ENCODE data around the gene ARFIP1.
"Not testable (repeated sequence)": the region's sequence is repeated elsewhere in the genome, so short reads cannot be mapped to it uniquely, and the experiment has no call there.

The ARFIP1 gene

DNA sequence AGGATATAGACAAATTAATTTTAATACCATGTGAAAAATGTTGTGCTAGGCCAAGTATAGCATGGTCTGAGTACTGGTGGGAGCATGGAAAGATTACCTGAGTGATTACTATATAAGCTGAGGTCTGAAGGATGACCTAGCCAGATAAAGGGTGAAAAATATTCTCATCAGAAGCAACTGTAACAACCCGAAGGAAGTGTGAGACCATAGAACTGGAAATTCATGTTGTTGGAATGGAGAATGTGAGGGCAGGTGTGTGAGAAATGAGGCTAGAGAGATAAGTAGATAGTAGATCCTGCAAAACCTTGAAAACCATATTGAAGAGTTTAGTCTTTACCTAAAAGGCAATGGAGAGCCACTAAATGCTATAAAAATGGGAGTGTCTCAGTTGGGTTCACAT is 71.5 kb downstream of the ARFIP1 start:
- H3K36me3 Mint-ChIP-seq: peaks cover 16% of the 10 kb centered on the region
- H3K27ac Mint-ChIP-seq: no peak overlapping the region
- H3K4me1 Mint-ChIP-seq: peaks cover 25% of the 10 kb centered on the region
- no peak overlapping the region for H3K4me3 Mint-ChIP-seq
- H3K27me3 Mint-ChIP-seq: no peaks in the 10 kb centered on the region
- H3K9me3 Mint-ChIP-seq: peaks cover 15% of the 10 kb centered on the region

DNA sequence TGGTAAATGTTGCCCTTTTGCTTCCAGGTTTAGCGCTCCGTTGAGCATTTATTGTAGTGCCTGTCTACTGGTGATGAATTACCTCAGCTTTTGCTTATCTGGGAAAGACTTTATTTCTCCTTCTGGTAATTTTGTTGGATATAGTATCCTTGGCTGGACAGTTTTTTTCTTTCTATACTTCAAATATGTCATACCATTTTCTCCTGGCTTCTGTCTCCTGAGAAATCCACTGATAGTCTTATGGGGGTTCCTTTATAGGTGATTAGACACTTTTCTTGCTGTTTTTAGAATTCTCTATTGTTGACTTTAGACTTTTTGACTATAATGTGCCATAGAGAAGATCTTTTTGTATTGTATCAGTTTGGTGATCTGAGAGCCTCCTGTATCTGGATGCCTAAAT is 73.5 kb downstream of the ARFIP1 start:
- Mint-ChIP-seq H3K27me3 (no peaks in the 10 kb centered on the region), H3K4me1 (peaks cover 25% of the 10 kb centered on the region), H3K4me3 (no peak overlapping the region), H3K9me3 (peaks cover 15% of the 10 kb centered on the region), H3K36me3 (peaks cover 21% of the 10 kb centered on the region), H3K27ac (no peak overlapping the region)

DNA sequence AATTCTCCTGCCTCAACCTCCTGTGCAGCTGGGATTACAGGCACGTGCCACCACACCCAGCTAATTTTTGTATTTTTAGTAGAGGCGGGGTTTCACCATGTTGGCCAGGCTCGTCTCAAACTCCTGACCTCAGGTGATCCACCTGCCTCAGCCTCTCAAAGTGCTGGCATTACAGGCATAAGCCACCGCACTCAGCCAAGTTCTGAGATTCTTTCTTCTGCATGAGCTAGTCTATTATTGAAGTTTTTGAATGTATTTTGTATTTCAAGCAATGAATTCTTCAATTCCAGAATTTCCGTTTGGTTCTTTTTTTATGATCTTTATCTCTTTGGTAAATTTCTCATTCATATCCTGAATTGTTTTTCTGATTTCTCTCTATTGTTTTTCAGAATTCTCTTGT is 74.3 kb downstream of the ARFIP1 start:
- peaks cover 20% of the 10 kb centered on the region for H3K4me1 Mint-ChIP-seq
- H3K36me3 Mint-ChIP-seq: peaks cover 21% of the 10 kb centered on the region
- peaks cover 15% of the 10 kb centered on the region for H3K9me3 Mint-ChIP-seq
- H3K4me3 Mint-ChIP-seq, H3K27me3 Mint-ChIP-seq, H3K27ac Mint-ChIP-seq: not testable (repeated sequence)

DNA sequence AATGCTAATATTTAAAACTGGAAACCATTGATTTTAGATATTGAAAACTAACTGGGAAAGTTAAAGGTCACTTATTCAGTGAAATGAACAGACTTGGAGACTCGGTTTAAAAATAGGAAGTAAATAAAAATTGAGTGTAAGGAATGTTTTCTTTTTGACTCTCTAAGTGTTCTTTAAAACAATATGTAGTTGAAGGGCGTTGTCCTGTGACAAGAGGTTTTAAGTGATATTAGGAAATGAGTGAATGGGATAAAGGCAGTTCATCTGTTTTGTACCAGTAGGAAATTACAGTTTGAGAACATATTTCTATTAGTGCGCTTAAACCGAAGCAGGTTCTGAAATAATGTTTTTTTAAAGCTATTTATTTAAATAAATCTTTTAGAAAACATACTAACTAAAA is 77.2 kb downstream of the ARFIP1 start:
- Mint-ChIP-seq H3K27ac (no peak overlapping the region), H3K27me3 (no peaks in the 10 kb centered on the region), H3K36me3 (peaks cover 21% of the 10 kb centered on the region), H3K4me1 (no peaks in the 10 kb centered on the region), H3K4me3 (no peak overlapping the region), H3K9me3 (peaks cover 15% of the 10 kb centered on the region)

DNA sequence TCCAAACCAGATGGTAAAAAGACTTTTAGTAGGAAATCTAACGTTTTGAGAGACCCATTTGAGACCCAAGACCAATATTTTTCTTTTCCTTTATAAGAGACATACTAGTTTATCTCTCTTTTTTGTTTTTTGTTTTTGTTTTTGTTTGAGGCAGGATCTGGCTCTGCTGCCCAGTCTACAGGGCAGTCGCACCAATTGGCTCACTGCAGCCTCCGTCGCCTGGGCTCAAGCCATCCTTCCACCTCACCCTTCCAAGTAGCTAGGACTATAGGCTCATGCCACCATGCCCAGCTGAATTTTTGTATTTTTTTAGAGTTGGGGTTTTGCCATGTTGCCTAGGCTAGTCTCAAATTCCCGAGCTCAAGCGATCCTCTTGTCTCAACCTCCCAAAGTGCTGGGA is 79.2 kb downstream of the ARFIP1 start:
- Mint-ChIP-seq H3K27ac (no peak overlapping the region), H3K9me3 (peaks cover 6% of the 10 kb centered on the region), H3K4me1 (no peaks in the 10 kb centered on the region), H3K36me3 (peaks cover 13% of the 10 kb centered on the region), H3K27me3 (no peaks in the 10 kb centered on the region), H3K4me3 (no peak overlapping the region)

DNA sequence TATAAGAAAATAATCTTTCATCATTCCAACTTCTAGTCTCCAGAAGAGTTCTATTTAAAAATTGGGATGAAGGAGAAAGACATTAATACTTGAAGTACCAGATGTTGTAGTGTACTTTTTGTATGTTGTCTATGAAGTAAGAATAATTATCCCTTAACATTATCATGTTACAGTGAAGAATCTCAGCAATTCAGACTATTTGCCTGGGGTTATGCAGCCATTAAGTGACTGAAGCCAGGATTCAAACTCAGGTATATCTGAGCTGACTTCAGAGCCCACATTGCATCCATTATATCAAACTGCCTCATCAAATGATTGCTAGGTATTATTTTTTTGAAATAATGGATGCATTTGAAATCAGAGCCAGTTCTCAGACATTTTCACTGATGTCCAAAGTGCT is 80.3 kb downstream of the ARFIP1 start:
- H3K27me3 Mint-ChIP-seq: no peaks in the 10 kb centered on the region
- H3K27ac Mint-ChIP-seq: no peak overlapping the region
- H3K36me3 Mint-ChIP-seq: peaks cover 12% of the 10 kb centered on the region
- H3K9me3 Mint-ChIP-seq: no peaks in the 10 kb centered on the region
- H3K4me1 Mint-ChIP-seq: no peaks in the 10 kb centered on the region
- H3K4me3 Mint-ChIP-seq: no peak overlapping the region

DNA sequence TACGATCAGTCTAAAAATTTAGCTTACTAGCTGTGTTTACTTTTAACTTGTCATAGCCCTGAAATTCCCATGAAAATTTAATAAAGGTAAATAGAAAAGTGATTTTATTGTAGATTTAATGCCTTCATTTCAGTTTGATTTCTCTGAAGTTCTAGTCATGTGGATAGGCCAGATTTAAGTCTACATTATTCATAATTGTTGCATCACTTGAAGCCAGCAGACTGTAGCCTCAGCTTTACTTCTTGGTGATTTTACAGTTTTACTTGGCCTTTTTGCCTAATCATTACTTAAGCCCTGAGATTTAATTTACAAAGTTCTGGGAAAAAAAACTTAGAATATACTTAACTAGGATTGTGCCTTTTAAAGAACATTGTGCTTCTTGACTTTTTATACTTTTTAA is 82.9 kb downstream of the ARFIP1 start:
- no peak overlapping the region for H3K27ac Mint-ChIP-seq
- H3K27me3 Mint-ChIP-seq: no peaks in the 10 kb centered on the region
- peaks cover 9% of the 10 kb centered on the region for H3K36me3 Mint-ChIP-seq
- H3K4me1 Mint-ChIP-seq: no peaks in the 10 kb centered on the region
- no peaks in the 10 kb centered on the region for H3K9me3 Mint-ChIP-seq
- no peak overlapping the region for H3K4me3 Mint-ChIP-seq

DNA sequence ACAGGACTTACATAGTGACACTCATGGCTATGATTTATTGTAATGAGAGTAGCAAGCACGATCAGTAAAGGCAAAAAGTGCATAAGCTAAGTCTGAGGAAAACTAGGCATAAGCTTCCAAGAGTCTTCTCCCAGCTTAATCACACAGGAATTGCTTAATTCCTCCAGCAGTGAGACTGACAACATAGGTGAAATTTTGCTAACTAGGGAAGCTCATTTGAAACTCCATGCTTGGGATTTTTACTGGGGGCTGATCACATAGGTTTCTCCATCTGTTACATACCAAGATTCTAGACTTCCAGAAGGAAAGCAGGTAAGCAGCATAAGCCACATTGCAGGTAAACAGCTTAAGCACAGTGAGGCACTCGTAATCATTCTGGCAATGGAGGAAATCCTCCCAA is 84.6 kb downstream of the ARFIP1 start:
- H3K9me3 Mint-ChIP-seq: no peaks in the 10 kb centered on the region
- H3K27ac Mint-ChIP-seq: no peak overlapping the region
- no peaks in the 10 kb centered on the region for H3K27me3 Mint-ChIP-seq
- H3K4me1 Mint-ChIP-seq: no peaks in the 10 kb centered on the region
- peaks cover 10% of the 10 kb centered on the region for H3K36me3 Mint-ChIP-seq
- no peak overlapping the region for H3K4me3 Mint-ChIP-seq

DNA sequence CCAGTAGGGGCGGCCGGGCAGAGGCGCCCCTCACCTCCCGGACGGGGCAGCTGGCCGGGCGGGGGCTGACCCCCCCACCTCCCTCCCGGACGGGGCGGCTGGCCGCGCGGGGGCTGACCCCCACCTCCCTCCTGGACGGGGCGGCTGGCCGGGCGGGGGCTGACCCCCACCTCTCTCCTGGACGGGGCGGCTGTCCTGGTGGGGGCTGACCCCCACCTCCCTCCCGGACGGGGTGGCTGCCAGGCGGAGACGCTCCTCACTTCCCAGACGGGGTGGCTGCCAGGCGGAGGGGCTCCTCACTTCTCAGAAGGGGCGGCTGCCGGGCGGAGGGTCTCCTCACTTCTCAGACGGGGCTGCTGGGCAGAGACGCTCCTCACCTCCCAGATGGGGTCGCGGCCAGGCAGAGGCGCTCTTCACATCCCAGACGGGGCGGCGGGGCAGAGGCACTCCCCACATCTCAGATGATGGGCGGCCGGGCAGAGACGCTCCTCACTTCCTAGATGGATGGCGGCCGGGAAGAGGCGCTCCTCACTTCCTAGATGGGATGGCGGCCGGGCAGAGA is 86.8 kb downstream of the ARFIP1 start:
- H3K27me3 Mint-ChIP-seq, H3K4me3 Mint-ChIP-seq, H3K9me3 Mint-ChIP-seq, H3K36me3 Mint-ChIP-seq, H3K27ac Mint-ChIP-seq, H3K4me1 Mint-ChIP-seq: not testable (repeated sequence)

DNA sequence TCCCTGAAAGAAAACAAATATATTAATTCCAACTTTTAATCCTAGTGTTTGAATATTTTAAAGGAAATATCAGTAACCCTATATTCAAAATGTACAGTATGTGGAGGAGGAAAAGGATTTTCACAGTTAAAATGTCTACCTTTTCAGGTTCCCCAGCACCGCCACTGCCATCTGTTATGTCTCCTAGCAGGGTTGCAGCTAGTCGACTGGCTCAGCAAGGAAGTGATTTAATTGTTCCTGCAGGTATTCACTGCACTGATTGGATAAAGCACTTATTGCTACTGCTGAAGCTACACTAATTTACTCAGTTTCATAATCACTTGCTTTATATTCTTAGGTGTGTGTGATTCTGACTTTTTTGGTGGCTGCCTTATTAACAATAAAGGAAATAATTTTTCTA is 90.9 kb downstream of the ARFIP1 start:
- Mint-ChIP-seq H3K36me3 (peaks cover 17% of the 10 kb centered on the region), H3K27me3 (no peaks in the 10 kb centered on the region), H3K4me1 (no peaks in the 10 kb centered on the region), H3K4me3 (no peak overlapping the region), H3K27ac (no peak overlapping the region), H3K9me3 (peaks cover under 1% of the 10 kb centered on the region)

DNA sequence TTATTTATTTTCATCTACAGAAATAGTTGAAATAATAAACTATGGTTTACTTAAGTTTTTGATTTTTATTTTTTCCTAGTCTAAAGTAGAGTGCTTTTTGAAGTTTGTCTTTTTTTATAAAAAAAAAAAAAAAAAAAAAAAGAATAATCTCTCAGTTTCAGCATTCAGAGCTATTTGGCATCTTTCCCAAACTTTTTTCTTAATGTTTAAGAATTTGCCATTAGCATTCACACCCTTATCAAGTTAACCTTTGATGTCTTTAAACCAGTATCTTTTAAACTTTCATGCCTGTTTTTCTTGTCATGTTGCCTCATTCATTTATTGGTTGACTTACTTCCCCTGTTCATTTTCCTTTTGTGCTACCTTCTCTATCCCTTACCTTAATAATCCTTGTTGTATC is 95.5 kb downstream of the ARFIP1 start:
- Mint-ChIP-seq H3K36me3 (peaks cover 35% of the 10 kb centered on the region), H3K27me3 (no peaks in the 10 kb centered on the region), H3K4me3 (no peak overlapping the region), H3K9me3 (peaks cover 7% of the 10 kb centered on the region), H3K4me1 (no peaks in the 10 kb centered on the region), H3K27ac (no peak overlapping the region)

DNA sequence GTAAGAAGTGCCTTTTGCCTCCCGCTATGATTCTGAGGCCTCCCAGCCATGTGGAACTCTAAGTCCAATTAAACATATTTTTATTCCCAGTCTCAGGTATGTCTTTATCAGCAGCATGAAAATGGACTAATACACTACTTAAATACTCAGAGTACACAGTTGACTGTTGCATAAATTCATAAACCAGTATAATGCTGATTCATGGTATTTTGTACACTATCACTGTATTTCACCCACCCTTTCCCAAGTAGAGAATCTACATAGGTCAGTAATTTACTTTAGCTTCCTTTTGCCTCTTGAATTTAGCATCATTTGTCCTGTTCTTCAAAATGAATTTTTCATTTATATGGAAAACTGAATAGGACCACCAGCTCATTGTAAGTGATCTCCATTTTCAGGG is 98.1 kb downstream of the ARFIP1 start:
- H3K9me3 Mint-ChIP-seq: peaks cover 7% of the 10 kb centered on the region
- H3K27me3 Mint-ChIP-seq: no peaks in the 10 kb centered on the region
- no peaks in the 10 kb centered on the region for H3K4me1 Mint-ChIP-seq
- peaks cover 37% of the 10 kb centered on the region for H3K36me3 Mint-ChIP-seq
- no peak overlapping the region for H3K4me3 Mint-ChIP-seq
- no peak overlapping the region for H3K27ac Mint-ChIP-seq

DNA sequence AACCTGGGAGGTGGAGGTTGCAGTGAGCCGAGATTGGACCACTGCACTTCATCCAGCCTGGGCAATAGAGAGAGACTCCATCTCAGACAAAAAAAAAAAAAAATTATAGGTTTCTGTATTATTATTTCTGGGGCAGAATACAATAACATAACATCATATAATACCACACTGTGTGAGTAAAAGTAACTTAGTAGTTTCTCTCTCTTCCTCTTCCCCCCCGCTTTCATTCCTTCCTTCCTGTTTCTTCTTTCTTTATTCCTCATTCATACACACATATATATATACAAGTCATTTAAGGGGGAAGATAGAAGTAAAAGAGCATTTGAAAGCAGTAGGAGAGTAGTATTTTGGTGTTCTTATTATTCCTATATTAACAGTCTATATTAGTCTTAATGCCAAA is 100.5 kb downstream of the ARFIP1 start:
- H3K4me1 Mint-ChIP-seq: no peaks in the 10 kb centered on the region
- no peak overlapping the region for H3K4me3 Mint-ChIP-seq
- H3K36me3 Mint-ChIP-seq: peaks cover 30% of the 10 kb centered on the region

DNA sequence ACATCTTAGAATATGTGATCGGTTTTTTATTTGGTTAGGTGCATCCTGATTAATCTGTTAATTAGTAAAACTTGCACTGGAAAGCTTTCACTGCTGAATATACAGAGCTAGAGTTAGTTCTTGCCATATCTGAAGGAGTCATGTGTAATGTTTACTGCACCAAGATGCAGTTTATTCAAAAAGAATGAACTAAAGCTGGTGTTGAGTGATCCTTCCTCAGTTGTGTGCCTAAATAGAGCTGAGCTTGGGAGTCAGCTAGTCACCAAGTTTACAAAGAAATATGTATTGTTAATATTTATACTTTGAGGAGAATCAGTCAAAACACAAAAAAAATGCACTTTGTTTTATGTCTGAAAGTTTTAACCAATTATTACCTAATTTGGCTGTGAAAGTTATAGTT is 102.2 kb downstream of the ARFIP1 start:
- Mint-ChIP-seq H3K9me3 (no peaks in the 10 kb centered on the region), H3K36me3 (peaks cover 24% of the 10 kb centered on the region), H3K4me3 (no peak overlapping the region), H3K27ac (no peak overlapping the region), H3K27me3 (no peaks in the 10 kb centered on the region), H3K4me1 (no peaks in the 10 kb centered on the region)

More for the DNA sequence above, 100.5 kb downstream of the ARFIP1 start:
- Mint-ChIP-seq H3K9me3 (peaks cover 7% of the 10 kb centered on the region), H3K27ac (no peak overlapping the region), H3K27me3 (no peaks in the 10 kb centered on the region)

DNA sequence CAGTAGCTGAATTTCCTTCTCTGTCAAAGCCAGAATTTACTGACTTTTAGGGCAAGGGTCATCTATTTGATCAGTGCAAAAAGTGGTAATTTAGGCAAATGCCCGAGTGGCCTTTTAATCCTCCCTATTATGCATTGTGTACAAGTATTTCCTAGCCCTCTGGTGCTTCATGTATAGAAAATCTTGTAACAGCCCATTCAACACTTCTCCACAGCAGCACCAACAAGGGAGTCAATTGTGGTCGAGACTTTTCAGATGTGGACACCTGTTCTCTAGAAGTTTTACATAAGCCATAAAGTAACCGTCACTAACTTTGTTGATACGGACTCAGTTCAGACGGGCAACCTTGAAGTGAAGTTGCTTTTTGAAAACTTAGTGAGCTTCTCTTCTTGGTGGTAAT is 105.4 kb downstream of the ARFIP1 start:
- no peaks in the 10 kb centered on the region for H3K27me3 Mint-ChIP-seq
- no peak overlapping the region for H3K27ac Mint-ChIP-seq
- H3K4me3 Mint-ChIP-seq: no peak overlapping the region
- no peaks in the 10 kb centered on the region for H3K9me3 Mint-ChIP-seq
- no peaks in the 10 kb centered on the region for H3K4me1 Mint-ChIP-seq
- peaks cover 19% of the 10 kb centered on the region for H3K36me3 Mint-ChIP-seq

DNA sequence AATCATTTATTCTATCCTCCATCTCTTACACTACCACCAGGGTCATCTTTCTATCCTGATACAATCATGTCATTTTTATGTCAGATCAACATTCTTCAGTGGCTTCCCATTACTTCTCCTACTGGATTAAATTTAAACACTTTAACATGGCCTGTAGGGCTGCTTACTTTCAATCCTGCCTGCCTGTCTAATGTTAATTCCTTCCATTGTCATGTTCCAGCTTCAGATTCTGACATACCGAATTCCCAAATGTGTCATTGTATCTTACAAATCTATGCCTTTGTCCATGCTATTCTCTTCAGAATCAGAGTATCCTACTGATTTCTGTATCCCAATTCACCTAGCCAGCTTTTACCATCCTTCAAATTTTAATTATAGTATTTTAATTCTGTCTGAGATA is 106.4 kb downstream of the ARFIP1 start:
- Mint-ChIP-seq H3K27me3 (no peaks in the 10 kb centered on the region), H3K27ac (no peak overlapping the region), H3K4me3 (no peak overlapping the region), H3K36me3 (peaks cover 24% of the 10 kb centered on the region), H3K4me1 (no peaks in the 10 kb centered on the region), H3K9me3 (no peaks in the 10 kb centered on the region)

DNA sequence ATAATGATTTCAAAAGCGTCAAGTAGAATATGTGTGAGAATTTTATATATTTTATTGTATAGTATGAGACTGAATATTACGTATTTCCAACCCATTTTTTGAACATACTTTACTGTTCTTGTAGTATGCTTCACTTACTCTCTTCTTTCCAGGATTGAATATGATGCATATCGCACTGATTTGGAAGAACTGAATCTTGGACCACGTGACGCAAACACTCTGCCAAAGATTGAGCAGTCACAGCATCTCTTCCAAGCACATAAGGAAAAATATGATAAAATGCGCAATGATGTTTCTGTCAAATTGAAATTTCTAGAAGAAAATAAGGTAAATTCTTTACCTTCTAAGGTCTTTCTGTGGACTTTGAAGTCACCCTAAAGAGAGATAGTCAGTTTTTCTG is 108.2 kb downstream of the ARFIP1 start:
- Mint-ChIP-seq H3K27ac (no peak overlapping the region), H3K9me3 (no peaks in the 10 kb centered on the region), H3K36me3 (peaks cover 34% of the 10 kb centered on the region), H3K4me3 (no peak overlapping the region), H3K27me3 (no peaks in the 10 kb centered on the region), H3K4me1 (no peaks in the 10 kb centered on the region)
